GM21786 (cell line): ENCODE measurements around the gene ARHGAP24.
"Not testable (repeated sequence)": the region's sequence is repeated elsewhere in the genome, so short reads cannot be mapped to it uniquely, and the experiment has no call there.

Source experiments
- ATAC-seq: cut with Tn5 transposase; IDR thresholded peaks from one replicate; pipeline ENCODE4 v1.9.1; 2021; ENCODE audit not compliant: unreplicated experiment

ARHGAP24 gene

DNA sequence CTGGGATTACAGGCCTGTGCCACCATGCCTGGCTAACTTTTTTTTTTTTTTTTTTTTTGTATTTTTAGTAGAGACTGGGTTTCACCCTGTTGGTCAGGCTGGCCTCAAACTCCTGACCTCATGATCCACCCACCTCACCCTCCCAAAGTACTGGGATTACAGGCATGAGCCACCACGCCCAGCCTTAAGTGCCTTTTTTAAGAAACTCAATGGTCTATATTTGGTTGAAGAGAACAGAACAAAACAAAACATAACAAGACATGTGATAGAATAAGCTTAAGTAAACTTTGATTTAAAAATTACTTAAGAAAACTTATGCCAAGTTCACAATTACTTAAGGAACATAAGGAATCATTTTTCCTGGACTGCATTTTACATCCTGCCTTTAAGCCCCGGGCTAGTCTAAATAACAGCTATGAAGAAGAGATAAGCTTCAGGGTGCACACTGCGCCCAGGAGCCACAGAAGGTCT lies 365.1 kb downstream of the ARHGAP24 start:
- ATAC-seq = not testable (repeated sequence)

DNA sequence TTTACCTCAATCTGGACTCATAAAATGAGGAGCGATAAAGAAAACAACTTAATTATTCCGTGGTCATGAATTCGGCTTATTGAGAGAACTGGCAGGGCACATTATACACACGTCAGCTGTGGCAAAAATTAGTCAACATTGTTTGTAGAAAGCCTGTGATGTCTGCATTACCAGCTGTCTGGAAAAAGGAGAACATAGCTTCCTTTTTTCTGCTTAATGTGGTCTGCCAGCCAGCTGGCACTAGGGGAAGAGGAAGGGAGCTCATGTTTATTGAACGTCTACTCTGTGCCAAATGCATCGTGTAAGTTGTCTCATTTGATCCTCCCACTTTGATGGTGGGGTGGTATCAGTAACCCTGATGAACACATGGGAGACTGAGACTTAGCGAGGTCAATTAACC lies 367.6 kb downstream of the ARHGAP24 start:
- no peak for ATAC-seq

DNA sequence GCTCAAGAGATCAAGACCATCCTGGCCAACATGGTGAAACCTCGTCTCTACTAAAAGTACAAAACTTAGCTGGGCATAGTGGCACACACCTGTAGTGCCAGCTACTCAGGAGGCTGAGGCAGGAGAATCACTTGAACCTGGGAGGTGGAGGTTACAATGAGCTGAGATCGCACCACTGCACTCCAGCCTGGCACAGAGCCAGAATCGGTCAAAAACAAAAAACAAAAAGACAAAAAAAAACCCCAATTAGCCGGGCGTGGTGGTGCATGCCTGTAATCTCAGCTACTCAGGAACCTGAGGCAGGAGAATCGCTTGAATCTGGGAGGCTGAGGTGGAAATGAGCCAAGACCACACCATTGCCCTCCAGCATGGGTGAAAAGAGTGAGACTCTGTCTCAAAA lies 378.8 kb downstream of the ARHGAP24 start:
- not testable (repeated sequence) for ATAC-seq

DNA sequence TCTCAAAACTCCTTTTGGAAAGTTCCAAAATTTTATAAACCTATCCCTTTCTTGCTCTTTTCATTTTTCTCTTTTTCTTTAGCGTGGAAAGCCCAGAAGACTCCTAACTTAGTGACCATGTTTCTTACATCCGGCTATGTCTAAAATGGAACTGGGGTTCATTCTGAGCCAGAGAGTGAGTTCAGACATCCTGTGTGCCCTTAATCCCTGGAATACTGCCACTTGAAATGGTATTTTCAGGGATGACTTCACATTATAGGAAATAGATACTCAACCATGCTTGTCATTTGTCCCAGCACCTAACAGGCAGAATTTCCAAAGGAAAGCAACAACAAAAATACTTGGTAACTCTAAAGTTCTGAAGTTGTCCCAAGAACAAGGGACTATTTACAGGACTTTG lies 379.6 kb downstream of the ARHGAP24 start:
- no peak for ATAC-seq

DNA sequence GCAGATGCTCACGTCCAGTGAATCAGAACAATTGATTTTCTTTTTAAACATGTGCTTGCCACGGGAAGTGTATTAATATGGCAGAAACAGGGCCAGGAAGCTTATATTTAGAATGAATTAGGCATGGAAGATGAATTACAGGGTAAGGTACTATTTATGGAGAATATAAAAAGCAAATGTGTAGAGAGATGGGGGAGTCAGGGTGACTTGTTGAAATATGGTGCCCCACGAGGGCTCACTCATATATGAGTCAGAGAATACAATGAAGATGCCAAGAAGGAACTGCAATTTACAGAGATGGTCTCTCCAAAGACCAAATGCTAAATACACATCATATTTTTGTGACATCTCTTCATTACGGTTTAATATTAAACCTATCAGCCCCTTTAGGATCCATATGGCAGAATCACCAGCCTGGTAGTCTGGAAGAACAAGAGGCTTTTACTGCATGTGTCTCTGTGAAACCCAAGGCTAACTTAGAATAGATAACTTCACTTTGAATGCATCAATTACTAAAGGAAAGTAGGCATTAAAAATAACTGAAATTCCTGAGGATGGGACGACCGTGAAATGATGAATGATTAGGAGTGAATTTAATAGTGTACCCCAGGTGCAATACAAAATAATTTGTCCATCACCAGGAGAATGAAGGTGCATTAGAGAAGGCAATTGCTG lies 385.3 kb downstream of the ARHGAP24 start:
- no peak for ATAC-seq

DNA sequence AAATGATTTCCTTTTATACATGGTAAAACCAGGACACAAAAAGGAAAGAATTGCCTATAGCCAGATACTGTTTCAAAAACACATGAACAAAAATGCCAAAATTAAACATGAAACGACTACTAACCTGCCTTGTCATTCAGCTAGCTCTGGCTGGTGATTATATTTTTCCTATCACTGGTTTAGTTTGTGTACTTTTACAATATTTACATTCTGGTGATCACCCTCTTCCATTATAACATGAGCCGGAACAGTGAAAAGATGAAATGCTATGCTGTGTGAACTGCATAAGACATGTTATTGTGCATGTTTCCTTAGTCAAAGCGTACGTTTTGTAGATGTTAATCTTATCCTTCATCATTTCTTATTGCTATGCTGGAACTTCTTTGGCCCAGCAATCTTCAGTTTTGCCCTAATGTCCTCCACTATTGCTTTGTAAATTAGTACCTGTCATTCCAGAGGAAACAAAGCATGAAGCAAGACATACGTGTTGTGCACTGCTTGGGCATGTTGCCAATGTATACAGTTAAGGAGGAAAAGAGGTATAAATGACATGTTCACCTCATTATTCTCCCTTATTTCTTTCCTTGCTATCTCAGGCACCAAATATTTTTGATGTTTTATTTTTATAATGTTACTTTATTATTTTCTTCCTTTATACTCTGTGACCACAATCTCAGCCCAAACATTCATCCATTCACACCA lies 386.3 kb downstream of the ARHGAP24 start:
- no peak for ATAC-seq

DNA sequence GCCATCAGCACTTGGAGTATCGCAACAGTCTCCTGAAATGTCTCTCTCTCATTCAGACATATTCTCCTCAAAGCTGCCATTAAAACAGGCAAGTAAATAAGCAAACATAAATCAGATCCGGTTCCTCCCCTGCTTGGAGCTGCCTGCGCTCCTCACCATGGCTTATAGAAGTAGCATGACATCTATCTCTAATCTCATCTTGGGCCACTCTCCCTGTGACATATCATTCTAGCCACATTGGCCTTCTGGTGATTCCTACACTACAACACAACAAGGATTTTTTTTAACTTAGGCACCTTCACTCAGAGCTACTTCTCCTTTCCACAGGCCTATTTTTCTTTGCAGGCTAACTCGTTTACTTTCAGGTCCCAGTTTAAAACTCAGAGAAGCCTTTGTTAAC lies 387.9 kb downstream of the ARHGAP24 start:
- ATAC-seq = no peak

DNA sequence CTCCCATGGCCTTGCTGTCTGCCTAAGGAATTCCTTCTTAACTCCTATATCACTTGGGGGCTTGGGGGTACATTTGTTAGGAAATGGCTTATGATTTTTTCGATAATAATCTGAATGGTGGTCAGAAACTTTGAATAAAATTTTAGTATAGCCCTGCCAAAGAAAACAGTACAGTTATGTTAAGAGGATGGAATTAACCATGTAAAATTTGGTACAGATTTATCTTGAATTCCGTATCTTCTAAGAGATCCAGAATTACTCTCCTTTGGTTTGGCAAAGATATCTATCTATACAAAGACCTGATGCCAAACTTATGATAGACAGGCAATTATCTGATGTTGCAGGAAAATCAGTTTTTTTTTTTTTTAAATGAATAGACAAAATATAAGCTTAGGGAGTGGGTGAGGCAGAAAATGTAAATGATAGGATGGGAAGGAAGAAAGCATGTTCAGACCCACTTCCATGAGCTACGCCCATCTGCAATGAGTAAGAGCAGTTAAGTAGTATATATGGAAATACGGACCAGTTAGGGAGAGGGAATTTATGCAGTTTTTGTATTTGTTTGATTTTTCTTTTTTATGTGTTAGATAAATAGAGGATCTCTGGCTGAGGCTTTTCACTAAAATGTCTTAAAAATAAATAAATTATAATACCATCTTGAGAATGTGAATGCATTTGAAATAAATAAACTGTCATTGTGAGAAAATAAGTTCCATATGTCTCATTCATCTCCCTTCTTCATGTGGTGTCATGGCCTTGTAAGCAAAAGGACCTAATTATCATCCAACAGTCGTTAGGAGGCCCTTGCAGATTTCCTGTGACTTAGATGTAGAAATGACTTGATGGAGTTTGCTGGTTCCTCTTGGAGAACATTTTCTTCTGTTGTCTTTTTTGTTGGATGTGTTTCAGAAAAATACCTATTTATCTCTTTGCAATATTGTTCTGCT lies 389.6 kb downstream of the ARHGAP24 start:
- no peak for ATAC-seq

DNA sequence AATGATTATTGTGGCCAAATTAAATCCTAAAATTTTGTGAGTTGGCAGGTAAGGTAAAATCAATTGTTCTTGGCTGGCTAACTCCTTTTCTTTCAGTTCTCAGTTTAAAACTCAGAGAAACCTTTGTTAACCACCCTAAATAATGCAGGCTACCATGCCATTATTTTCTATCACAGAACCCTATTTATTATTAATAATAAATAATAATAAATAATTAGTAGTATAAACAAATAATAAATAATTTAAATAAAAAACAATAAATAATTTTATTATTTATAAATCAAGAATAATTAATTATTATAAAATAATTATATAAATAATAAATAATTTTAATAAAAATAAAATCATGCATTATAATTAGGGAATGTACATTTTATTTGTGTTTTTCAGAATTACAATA lies 390.3 kb downstream of the ARHGAP24 start:
- no peak for ATAC-seq

DNA sequence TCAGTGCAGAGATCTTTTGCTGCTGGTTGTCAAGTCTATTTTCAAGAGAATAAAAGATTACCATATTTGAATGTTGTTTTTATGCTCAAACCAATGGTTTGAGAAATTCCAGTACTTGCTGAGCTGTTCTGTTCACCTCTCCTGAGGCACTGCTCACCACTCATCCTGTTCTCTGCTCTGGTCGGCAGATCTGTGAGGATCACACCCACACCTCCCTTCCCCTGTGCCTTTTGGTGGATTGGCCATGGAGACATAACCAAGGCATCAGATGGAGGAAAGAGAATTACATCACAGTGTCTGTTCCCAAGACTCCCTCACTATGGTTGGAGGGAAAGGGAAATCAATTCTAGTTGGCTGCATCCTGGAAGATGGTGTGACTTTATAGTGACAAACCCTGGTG lies 391.6 kb downstream of the ARHGAP24 start:
- ATAC-seq = no peak

DNA sequence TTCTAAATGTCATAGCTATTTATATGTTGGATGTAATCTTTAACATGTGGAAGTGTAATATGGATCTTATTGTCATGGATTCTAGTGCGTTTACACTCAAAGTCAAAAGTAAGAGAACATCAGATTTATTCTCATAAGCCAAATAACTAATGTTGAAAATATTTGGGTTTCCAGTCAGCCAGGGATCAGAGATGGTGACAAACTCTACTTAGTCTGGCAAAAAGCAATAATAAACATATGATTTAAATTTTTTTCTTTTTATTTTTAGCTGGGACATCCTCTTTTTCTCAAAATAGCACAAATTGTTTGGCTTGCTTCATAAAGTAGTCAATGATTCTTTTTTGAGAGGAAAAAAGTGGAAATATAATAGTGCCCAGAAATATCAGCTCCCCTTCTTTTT lies 392.3 kb downstream of the ARHGAP24 start:
- no peak for ATAC-seq

DNA sequence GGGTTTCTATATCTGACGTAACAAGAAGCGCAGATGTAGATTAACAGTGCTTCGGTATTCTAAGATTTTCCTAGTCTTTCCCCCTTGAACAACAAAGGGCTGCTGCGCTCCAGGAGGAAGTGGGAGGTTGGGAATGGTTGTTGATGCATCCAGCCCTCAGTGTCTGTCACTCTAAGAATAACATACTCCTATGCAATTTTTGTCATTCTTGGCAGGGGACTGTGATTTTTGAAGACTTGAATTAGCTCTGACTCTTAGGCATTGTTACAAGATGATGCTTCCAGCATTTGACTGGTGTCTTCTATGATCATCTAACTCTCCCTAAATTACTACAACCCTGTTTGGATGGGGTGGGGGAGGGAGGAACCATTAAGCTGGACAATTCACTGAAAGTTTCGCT lies 394.2 kb downstream of the ARHGAP24 start:
- ATAC-seq = no peak

DNA sequence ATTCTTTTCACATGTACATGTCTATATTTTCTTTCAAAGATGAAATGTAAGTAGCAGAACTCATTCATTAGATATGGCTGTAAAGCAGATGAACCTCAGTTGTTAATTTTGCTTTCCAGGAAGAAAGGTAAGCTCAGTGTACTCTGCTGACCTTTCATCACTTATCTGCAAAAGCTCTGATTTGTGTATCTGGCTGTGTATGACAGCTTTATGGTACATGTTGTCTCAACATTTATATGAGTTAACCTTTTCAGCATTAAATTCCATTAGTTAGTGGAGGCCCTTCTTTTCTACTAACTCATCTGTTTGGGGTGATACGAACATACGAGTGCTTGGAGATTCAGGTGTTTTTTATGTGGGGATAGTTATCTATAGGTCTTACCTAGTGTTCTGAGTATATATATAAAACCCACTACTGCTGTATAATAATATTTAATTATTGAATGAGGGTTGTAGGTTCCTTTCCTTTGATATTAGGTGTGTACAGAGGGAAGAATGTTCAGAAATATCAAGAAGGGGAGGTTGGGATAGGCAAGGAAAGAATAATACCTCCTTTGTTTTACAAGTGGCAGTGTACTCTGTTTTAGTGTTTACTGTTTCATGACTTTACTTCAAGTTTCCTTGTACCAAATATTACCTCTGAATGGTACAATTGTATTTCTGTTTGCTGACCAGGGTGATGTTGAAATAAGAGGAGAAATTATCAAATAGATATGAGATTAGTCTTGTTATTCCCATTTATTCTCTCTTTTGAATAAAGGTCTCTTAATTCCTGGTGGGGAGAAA lies 395.5 kb downstream of the ARHGAP24 start:
- ATAC-seq = no peak

DNA sequence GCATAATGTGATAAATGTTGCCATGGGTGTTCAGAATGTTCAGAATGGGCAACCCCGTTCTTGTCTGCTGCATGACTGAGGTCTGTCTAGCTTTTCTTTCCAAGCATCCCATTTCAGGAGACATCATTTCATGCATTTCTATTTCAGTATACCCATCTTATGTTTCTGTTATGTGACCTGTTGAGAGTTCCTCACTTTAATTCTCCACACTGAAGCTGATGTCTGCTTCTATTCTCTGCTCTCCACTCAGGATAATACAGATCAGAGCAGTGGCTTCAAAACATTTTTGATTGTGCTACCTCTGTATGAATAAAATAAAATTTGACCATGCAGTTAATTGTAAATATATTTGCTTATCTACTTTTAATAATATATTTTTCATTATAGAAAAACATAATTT lies 398.6 kb downstream of the ARHGAP24 start:
- ATAC-seq = no peak

DNA sequence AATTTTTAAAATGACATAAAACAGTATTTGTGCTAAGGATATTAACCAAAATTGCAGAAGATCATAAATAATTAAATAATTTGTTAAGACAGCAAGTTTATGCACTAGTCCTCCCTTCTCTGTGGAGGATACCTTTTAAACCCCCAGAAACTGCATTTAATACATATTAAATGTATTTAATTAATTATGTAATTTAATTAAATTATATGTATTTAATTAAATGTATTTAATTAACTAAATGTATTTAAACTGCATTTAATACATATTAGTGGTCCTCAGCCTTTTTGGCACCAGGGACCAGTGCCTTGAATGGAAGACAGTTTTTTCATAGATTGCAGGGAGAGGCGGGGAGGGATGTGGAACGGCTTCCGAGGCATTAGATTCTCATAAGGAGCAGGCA lies 404.6 kb downstream of the ARHGAP24 start:
- ATAC-seq = no peak

DNA sequence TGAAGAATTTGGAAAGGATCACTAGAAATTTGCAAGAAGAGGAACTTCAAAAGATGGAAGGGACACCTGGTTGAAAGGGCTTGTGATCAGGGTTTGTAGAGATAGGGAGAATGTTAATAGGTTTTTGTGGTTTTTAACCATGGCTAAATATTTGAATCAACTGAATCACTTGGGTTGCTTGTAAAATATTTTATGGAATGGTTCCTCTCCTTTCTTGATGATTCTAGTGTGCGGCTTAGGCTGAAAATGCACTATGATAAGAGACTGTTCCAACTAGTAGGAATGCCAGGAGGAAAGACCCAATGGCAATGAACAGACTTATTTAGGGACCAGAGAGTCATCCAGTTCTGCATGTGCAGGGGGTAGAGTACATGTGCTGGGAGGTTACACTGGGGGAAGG lies 408.2 kb downstream of the ARHGAP24 start:
- no peak for ATAC-seq

DNA sequence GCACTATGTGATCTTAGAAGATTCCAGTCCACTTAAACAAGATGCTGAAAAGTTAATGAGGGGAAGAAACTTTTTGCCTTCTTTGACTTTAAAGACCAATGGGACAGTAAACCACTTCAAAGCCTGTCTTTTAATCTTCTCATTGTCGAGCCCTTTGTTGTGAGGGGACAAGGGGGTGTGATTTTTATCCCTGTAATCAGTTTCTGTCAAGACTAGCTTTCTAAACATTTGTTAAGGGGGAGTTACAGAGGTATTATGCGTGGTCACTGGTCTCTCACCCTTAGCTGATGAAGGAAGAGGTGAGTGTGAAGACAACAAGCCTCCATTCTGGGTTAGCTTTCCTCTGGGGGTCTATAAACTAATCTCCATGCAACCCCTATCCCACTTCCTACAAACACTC lies 409.3 kb downstream of the ARHGAP24 start:
- no peak for ATAC-seq

DNA sequence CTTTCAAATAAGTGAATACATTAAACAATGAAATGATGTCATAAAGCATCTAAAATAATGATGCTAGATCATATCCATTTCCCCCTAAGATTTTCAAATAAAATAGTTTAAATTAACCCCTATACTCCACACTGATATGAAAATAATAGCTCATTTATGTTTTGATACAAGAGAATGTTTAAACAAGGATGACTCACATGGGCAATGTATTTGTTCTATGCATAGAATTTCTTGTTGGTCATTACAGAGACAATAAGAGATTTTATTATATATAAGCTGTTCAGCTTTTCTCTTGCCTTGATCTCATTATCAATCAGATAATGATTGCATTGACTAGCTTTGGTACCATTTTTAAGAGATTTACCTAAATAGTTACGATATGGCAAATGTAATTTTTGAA lies 411.7 kb downstream of the ARHGAP24 start:
- ATAC-seq = no peak

DNA sequence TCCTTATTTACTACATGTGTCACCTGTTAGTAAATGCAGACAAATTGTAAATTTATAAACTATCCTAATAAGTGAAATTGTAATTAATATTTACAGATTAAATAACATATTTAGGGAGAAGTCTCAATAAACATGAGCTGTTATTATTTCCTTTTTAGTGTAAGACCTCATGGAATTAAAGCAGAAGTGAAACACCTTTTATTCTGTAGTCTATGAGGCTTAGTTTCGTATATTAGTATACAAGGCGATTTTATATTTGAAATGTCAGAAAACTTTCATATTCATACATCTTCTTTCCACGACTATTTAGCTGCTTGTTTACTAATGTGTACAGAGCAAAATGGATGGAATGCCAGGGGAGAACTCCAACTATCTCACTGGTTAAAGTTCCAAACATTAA lies 414.4 kb downstream of the ARHGAP24 start:
- ATAC-seq = no peak

DNA sequence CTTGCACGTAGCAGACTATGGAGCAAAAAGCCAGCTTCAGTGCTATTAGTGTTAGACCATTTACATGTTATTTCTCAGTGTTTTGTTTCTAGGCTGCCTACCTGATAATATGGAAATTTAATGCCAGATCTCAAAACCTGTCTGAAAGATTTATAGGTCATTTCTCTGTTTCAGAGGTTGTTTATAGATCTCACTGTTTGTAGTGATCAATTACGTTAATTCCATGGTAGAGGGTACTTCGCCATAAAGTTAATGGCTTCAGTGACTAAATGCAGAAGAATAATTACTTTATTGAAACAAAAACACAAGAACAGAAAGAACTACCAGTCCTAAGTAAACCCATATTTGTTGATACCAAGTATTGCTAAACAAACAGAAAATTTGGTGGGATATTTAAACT lies 420.8 kb downstream of the ARHGAP24 start:
- ATAC-seq = no peak

DNA sequence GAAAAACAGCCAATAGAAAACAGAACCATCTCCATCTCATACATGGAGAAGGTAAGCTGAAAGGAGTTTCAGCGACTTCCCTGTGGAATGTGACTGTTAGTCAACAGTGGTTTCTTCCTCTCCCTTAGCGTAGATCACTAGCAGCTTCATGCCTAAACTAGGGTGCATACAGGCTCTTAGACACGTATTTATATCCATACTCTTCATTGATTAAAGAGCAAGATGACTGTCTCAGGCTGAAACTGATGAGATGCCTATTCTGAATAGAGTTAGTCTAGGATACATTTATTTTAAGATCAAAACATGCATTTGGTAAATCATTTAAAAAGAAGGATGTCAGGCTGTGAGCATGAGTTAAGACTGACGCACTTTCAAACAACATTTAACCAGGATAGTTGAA lies 423.3 kb downstream of the ARHGAP24 start:
- ATAC-seq = no peak
